NCI-H748 (cell line): ENCODE results near the gene TBC1D16.
A peak's percentile ranks its signal among the peaks of the same experiment; 100 is the strongest.
"Not testable (repeated sequence)": the region's sequence is repeated elsewhere in the genome, so short reads cannot be mapped to it uniquely, and the experiment has no call there.

Experiments used
- DNase-seq: peaks from one replicate; lab custom pipeline; 2025; ENCODE audit not compliant: unreplicated experiment; lab: John Stamatoyannopoulos, UW

TBC1D16 gene

GRCh38 chr17:79977161-79977631, 58.5 kb downstream of the TBC1D16 start:
- no peak for DNase-seq

- DNase-seq = no peak
These were observed 59.2 kb downstream of the TBC1D16 start for GRCh38 chr17:79976451-79976850.

GRCh38 chr17:79975498-79976134, 60.1 kb downstream of the TBC1D16 start:
- no peak for DNase-seq

GRCh38 chr17:79974566-79975497, 60.8 kb downstream of the TBC1D16 start:
- DNase-seq = no peak

- no peak for DNase-seq
These were observed 64.0 kb downstream of the TBC1D16 start for GRCh38 chr17:79971651-79972050.

GRCh38 chr17:79970576-79971068, 65.0 kb downstream of the TBC1D16 start:
- DNase-seq = peak; percentile 53

- DNase-seq = no peak
These were observed 65.8 kb downstream of the TBC1D16 start for GRCh38 chr17:79969906-79970305.

GRCh38 chr17:79968116-79968515, 67.6 kb downstream of the TBC1D16 start:
- DNase-seq = no peak

GRCh38 chr17:79966681-79967080, 69.0 kb downstream of the TBC1D16 start:
- DNase-seq = no peak

- DNase-seq = no peak
These were observed 69.9 kb downstream of the TBC1D16 start for GRCh38 chr17:79965806-79966205.

GRCh38 chr17:79962467-79962866, 73.2 kb downstream of the TBC1D16 start:
- DNase-seq = not testable (repeated sequence)

GRCh38 chr17:79961567-79961966, 74.1 kb downstream of the TBC1D16 start:
- DNase-seq = not testable (repeated sequence)

GRCh38 chr17:79960788-79961522, 74.7 kb downstream of the TBC1D16 start:
- peak; percentile 28 for DNase-seq

GRCh38 chr17:79959042-79959441, 76.6 kb downstream of the TBC1D16 start:
- no peak for DNase-seq

- no peak for DNase-seq
These were observed 78.8 kb downstream of the TBC1D16 start for GRCh38 chr17:79956853-79957252.

GRCh38 chr17:79956441-79956735, 79.3 kb downstream of the TBC1D16 start:
- DNase-seq = not testable (repeated sequence)

- DNase-seq = no peak
These were observed 79.8 kb downstream of the TBC1D16 start for GRCh38 chr17:79955691-79956440.

- DNase-seq = no peak
These were observed 80.5 kb downstream of the TBC1D16 start for GRCh38 chr17:79955167-79955549.

- DNase-seq = no peak
These were observed 81.1 kb downstream of the TBC1D16 start for GRCh38 chr17:79954281-79955166.

GRCh38 chr17:79953335-79953734, 82.3 kb downstream of the TBC1D16 start:
- DNase-seq = no peak
